Activated CD4-positive, alpha-beta T cell treated with anti-CD3 and anti-CD28 coated beads for 4 hours (primary cell): Measurements from ENCODE around the gene CLSTN2.

Experiments used
- DNase-seq, 2 donors: peaks; one replicate each; pipeline ENCODE4 v3.0.0-alpha.2; 2020

Gene CLSTN2

DNA sequence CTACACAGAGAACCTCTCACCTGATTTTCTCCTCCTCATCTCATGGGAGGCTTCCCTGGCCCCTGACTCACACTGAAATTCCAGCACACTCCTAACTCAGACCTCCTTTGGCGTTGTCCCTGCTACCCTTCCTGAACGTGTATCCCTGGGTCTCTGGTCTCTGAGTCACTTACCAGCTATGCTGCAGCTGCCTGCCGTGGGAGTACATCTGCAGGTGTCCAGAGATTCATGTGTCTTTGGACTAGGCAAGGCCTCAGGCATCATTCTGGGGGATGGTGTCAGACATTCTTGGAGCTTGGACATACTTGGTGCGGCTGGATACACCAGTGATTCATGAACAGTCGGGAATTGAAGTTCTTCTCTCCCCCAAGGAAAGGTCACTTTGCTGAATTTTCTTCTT lies 594.1 kb downstream of the CLSTN2 start:
- DNase-seq = no peak

DNA sequence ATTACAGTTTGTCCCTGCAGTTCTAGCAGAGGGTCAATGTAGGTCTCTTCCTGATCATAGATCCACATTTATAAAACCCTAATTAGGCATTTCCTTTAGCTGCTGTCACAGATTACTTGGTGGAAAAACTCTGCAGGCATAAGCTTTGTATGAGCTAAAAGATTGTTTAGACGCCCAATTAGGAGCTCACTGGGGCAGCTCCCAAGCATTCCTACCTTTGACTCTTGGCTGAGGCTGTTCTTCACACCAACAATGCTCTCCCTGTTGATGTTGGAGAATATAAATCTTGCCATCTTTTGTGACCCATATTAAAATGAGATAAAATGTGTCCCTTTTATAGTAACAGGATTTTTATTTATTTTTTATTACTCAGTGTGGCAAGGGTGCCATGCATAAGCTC lies 594.6 kb downstream of the CLSTN2 start:
- no peak for DNase-seq

DNA sequence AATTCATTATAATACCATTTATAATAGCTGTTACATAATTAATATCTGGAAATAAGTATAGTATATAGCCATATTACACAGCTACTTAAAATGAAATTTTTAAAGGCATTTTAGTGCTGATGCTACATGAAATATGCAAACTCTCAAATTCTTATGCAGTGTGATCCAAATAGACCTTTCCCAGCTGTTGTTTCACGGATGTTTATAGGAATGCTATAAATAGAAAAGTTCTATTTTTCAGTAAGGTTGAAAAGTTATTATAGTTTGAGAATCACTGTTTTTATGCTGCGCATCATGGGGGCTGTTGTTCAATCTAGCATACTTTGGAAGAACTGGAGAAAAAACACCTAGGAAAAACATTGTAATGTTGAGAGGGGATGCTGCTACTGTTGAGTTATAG lies 595.1 kb downstream of the CLSTN2 start:
- no peak for DNase-seq

DNA sequence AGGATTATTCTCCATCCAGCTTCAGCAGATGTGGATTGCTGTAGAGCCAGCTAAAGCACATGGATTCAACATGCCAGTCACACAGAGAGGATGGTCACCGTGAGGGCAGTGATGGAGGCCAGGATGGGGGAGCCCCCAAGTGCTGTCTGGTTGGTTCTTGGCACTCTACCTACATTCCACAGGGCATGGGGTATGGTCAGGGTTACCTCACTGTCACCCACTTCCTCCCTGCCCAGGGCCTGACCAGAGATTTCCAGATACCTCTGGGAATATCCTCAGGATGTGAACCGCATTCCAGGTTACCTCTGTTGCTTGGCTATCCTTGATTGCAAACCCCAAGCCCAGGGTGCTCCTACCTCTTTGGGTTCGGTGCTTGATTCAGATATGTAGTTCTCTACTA lies 595.6 kb downstream of the CLSTN2 start:
- DNase-seq = no peak

DNA sequence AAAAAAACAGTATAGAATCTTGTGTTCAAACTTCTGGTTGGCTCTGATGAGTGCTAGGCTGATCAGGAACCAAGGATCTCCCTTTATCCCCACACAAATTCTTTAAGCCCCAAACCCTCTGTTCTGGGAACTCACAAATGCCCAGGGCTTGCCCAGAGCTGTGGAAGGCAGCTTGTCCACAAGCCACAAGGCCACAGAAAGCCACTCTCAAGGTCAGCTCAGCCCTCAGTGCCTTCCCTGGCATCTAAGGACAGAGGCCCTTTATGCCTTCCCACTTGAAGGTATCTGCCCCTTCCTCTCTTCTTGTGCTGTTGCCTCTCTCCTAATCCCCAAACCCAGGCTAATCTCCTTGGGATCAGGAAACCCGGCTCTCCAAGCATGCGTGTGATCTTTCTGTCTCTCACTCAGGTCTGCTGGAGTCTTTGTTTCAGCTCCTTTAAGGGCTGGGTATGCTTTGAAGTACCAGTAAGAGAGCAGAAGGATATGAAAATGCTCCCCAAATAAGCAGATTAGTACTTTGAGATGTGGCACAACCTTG lies 597.9 kb downstream of the CLSTN2 start:
- no peak for DNase-seq

DNA sequence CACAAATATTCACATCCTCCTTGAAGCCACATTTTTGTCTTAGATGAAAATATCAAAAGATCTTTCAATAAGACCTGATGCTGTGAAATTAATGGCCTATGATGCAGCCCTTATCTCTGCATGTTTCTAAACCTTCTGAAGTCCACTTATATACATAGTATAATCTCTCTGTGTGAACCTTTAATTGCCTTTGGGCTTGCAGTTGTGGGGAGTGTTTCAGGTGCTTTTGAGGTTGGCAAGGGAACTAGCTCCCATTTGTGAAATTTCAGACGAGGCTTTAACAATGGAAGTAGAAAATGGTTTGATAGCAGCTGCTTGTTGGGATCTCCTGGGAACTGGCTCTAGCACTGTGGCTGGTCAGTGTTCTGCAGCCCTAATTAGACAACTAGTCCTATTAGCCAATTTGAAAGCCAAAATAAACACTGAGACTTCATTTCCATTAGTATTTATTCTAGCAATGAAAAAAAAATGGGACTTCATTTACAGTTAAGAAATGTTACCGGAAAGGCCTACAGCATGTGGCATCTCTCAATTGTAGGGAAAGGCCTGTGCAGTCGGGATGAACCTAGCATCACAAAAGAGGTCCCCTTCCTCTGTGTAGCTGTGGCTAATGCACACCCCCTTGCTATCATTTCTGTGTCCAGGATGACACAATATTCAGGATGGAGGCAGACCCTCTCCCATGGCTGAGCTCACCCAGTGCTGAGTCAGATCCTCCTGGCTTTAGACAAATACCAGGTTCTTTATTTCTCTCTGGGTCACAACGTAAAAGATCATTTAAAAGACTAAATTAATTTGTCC lies 602.1 kb downstream of the CLSTN2 start:
- no peak for DNase-seq

DNA sequence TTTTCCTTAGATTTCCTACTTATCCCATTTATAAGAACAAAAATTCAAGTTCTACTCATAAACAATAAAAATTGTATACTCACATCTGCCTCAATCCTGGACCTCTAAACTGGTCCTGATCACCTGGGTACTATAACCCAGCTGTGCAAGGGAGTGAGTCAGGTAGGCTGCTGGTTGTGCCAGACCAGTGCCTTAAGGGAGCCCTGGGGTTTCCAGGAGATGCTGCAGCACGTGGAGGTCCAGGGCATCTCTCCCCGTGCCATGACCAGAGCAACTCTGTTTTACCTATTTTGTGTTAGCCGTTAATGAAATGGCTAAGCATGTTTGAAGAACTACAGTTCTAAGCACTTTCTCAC lies 602.7 kb downstream of the CLSTN2 start:
- no peak for DNase-seq

DNA sequence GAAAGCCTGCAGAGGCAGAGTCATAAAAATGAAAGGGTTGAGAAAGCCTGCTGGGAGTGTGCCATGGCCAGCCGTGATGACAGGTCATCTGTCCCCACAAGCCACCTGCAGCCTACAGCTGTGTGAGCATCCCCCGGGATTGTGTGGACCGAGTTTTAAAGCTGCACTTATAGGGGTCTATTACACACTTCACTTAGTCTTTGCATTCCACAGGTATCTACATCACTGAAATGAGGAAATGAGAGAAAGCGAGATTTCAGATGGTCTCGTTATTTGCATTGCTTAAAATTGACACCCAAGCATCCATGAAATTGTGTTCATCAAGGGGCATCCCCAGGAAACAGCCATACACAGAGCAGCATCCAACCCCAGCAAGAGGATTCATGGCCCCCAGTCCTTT lies 605.3 kb downstream of the CLSTN2 start:
- no peak for DNase-seq

DNA sequence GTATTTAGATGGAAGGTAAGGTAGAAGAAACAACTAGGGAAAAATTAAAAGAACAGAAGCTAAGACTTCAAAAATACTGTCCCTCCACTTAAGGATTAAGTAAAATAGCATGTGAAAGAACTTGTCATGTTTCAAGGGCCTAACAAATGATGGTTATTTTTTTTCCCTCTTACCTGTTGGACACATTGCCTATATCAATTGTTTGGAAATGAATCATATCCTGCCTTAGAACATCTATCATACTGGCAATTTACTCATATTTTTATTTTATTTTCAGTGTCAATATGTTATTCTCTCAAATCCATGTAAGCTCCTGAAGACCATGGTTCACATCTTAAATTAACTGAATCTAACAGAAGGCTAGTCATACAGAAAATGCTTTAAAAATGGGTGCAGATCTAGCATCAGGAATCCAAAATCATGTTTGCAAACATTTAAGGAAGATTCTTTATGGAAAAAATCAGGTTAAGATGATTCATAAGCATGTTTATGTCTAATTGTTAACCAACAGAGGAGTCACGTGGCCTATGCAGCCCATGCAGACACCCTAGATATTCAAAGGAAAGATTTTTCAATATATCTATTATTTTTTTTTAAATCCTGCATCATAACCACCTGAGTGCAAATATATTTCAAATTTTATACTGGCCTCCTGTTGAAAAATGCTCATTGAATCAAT lies 607.1 kb downstream of the CLSTN2 start:
- DNase-seq = no peak

DNA sequence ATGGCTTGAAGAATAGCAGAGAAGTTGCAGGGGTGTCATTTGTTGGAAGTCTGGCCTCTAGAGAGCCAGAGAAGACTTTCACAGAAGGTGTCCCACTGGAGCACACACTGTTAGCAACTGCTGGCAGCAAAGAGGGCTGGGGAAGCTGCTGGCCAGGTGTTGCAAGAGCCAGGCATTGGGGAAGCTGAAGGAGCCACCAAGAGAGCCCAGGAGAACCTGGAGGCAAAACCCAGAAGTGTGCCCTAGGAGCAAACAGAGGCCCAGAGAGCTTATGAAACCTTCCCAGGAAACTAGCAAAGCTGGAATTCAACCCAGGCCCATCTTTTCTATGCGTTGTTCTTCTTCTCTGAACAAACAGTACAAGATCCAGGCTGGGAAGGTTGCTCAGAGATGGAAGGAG lies 610.2 kb downstream of the CLSTN2 start:
- DNase-seq = no peak

DNA sequence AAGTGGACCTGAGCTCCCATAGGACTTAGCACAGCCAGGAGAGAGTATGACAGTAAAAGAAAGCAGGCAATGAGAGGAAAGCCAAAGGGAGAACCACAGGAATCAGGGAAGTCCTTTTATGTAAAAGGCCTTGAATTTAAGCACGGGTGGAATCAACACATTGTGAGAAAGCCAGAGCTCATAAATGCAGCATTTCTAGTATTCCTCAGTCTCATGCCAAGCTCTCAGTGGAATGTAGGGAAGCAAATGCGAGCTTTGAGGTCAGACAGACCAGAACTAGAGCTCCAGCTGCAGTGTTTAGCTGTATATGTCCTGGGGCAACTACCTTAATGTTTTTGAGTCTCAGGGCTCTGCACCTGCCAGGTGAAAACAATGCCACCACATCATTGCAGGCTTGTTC lies 610.8 kb downstream of the CLSTN2 start:
- no peak for DNase-seq

DNA sequence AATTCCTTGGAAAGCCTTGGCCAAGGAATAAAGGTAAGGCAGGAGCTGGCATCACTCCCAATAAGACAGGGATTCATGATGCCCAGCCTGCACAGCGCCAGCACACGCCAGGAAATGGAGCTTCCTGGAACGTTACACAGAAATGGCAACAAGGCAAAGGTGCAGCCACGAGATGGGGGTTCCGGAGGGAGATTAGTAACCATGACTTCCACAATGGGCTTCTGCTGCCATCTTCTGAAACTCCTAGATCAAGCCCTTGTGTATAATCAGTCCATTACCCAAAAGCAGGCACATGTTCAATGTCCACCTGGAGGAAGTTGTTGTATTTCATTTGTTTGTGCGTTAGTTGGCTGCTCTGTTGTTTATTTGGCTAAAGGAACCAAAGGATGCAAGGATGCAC lies 611.7 kb downstream of the CLSTN2 start:
- no peak for DNase-seq

DNA sequence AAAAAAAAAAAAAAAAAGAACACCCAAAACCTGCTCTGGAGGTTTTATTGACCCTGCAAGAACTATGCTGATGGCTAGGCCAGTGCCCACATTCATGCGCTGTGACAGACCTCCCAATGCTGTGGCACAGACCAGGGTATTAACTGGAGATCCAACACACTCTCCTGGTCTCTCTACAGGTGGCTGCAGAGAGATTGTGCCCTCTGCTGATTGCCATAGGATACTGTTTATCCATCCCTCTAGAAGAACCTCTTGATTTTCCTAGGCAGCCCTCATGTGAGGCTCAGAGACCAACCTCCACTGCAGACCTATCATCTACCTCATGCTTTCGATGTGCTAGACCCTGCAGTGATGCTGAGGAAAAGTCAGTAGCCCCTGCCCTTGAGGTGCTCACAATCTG lies 617.4 kb downstream of the CLSTN2 start:
- DNase-seq = no peak

DNA sequence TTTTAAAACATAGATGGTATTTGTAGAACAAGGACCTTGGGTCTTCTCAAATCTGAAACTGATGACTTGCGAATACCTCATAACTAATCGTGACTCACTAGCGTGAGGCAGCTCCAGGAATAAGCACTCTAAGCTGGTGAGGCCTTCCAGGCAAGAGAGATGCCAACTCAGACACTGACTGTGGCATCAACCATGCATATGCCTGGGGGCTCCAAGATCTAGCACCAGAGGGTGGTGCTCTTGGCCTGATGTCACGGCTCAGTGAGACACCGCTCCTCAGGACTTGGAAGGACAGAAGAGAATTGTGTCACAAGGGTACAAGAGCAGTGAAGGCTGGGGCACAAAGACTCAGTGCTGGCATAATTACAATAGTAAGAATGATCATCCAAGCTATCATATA lies 617.9 kb downstream of the CLSTN2 start:
- DNase-seq = no peak

DNA sequence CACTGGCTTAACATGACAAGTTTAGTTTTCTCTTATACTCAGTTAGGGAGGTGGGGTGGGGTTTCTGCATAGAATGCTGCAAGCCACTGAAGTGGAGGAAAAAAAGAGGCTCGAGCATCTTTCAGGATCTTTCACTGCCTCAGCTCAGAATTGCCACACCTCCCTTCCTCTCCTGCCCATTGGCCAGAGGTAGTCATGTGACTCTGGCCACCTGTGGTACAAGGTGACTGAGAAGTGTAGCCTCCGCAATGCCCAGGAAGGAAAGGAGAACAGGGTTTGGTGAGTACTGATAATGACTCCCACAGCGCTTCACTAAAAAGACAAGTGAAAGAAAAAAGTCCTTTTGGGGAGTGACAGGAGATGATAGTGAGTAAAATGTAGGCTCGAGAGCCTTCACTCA lies 618.6 kb downstream of the CLSTN2 start:
- DNase-seq = no peak

DNA sequence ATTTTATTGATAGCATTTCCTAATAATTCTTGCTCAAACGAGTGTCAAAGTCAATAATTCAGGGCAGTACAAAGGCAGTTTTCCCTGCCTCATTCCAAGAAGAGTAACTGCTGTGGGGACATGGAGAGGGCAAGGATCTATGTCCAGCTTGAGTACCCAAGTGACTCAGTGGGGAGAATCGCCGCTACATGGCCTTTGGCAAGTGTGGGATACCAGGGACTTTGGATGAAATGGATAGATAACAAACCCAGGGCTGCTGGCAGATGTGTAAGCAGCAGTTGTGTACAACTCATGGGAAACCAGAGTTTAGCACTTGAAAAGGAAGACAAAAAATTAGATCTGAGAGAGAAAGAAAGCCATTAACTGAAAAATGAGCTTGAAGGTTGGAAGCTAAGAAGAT lies 620.7 kb downstream of the CLSTN2 start:
- DNase-seq = no peak

DNA sequence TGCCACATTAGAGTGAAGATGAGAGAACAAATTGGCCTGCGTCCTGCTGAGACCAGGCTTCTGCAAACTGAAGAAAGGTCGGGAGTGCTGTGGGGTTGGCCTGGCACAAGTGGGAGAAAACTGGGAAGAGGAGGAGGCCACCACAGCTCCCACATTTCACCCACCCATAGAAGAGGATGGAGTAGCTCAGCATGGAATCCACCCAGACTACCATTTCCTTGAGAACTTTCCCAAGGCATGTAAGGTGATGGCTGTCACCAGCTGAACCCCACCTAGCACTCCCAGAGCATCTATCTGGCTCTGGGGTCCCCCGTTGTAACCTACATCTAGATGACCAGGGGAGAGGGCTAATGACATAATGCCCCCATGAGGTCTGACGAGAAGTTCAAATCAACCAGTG lies 622.5 kb downstream of the CLSTN2 start:
- DNase-seq = no peak

DNA sequence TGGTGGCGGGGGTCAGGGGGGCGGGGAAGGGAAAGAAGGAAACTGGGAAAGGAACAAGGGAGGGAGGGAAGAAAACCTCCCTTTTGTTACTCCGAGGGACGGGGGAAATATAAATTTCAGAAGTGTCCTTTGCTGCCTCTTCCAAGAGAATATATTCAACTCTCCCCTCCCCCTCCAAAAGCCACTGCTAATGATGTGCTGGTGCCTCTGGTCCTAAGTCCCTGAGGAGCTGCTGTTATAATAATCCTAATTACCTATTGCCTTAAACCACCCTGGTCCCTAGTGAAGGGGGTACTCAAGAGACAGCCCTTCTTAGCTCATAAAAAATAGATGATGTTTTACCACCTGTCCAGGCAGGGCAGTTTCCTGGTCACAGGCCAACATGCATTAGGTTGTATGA lies 624.6 kb downstream of the CLSTN2 start:
- DNase-seq = no peak

DNA sequence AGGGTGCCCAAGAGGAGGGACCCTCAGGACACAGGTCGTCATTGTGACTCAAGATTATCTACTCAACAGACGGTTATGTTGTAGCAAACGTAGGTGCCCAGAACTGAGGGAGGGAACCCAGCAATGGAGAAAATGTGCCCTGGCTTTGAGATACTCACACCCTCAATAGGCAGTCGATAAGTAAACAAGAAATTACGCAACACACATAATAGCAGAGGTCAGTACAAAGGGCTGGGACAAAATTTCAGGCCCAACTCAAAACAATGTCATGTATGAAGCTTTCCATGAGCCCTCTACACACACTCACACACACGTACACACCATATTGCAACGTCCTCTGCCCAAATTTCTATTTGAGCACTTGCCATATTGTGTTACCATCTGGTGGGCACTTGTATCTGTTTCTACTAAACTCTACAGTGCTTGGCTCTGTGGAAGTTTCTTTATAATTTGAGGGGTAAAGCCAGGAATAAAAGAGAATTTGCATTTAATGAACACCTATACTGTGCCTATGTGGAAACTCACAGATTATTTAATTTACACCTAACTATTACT lies 628.3 kb downstream of the CLSTN2 start:
- DNase-seq = no peak

DNA sequence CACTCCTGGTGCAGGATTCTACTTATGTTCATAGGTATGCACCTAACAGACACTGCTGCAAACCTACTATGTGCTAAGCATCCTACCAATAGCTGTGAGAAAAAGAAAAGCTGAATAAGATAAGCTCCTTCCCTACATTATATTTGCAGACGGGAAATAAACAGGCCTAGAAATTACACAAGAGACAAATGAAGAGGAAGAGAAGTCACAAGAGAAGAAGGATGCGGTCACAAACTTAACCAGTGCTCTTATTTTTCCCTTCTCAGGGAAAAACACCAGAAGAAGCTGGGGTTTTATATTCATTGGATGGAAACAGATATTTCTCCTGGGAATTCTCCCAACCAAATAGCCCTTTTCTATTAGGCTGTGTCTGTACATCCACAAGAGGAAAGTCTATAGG lies 633.1 kb downstream of the CLSTN2 start:
- DNase-seq = no peak

DNA sequence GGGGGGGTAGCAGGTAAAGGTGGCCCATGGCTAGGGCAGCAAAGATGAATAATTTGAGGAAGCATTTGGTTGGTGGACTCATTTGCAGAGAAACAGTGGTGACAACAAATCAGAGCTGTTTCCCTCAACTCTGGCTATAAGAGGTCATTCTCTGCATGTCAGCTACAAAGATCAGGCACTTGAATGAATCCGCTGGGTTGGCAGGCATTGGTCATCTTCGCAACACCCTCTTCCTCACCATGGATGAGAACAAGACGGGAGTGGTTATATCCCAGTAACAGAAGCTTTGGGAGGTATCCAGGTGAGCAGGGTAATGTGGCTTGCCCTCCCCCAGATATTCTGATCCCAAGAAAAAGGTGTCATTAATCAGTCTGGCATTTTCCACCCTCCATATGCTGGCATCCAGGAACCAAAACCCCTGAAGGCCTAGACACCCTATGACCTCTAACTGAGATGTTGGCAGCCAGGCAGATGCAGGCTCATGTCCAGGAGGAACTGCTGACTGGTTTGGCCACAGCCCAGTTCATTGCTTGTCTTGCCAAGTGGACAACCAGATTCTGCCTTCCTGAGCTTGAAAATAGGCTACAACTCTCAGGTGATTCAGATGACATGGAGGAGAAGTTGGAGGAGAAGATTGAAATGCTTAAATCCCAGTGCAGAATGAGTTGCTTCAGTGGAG lies 634.0 kb downstream of the CLSTN2 start:
- DNase-seq = no peak

DNA sequence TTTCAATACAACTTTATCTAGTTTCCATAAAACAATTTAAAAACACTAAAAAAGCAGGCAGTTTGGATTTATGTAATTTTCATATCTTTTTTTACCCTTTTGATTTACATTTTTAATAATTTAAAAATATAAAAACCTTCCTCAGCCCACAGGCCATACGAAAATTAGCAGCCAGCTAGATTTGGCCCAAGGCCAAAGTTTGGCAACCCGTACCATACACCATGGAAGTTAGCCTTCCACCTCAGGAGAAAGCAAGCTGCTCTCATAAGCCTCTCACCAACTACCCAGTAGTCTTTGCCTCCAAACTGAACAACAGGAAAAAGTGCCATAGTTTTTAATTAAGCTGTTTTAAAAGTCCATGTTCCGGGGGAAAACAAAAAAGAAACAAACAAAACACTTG lies 635.6 kb downstream of the CLSTN2 start:
- no peak for DNase-seq

DNA sequence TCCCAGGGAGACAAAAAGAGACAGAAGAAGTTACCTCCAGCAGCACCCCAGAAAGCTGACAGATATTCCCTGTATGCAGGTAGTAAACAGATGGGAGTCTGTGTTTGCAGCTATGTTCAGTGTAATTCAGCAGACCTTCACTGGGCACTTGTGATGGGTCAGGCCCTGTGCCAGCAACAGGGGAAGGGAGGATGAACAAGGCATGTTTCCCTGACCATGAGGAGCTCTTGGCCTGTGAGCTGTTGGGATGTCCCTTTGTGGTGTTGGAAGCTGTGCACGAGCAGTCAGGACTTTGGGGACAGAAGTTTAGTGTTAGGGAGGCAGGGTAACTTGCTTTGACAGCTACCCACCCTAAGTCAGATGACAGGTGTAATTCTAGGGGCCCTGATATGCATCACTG lies 636.9 kb downstream of the CLSTN2 start:
- DNase-seq = no peak

DNA sequence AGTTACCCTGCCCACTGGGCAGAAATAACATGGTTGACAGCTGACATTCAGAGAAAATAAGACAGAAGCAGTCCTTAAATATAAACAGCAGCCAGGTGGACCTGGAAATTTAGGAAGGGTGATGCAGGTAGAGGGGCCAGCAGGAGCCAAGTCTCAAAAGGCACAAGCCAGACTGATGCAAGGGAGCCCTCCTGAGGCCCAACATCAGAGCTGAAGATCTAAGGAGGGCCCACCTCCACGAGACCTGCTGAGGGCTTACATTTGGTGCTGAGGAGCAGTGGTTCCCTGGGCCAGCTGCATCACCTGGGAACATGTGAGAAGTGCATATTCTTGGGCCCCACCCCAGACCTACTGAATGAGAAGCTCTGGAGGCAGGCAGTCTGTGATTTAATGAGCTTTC lies 637.3 kb downstream of the CLSTN2 start:
- DNase-seq = no peak
